Activated naive CD8-positive, alpha-beta T cell treated with anti-CD3 and anti-CD28 coated beads, Interleukin-2, amount 50 U/mL, for 24 hours (primary cell): ENCODE data around the gene SPO11.

ENCODE experiments used
- ATAC-seq: fragments of 150-1000 bp; cut with Tn5 transposase; one replicate; pipeline ENCODE4 v1.10.0; 2021
- DNase-seq: peaks from one replicate; pipeline ENCODE4 v3.0.0; 2021
- H3K27ac Mint-ChIP-seq: one replicate; pipeline ENCODE4 v1.8.0; 2021; ENCODE audit warnings: mild to moderate bottlenecking, mixed read lengths
- H3K27me3 Mint-ChIP-seq: one replicate; pipeline ENCODE4 v1.8.0; 2021; ENCODE audit warnings: mixed read lengths
- H3K36me3 Mint-ChIP-seq: one replicate; pipeline ENCODE4 v1.8.0; 2021; ENCODE audit warnings: low read depth, mixed read lengths
- H3K4me1 Mint-ChIP-seq: one replicate; pipeline ENCODE4 v1.8.0; 2021; ENCODE audit warnings: mixed read lengths
- H3K4me3 Mint-ChIP-seq: one replicate; pipeline ENCODE4 v1.8.0; 2021; ENCODE audit warnings: mild to moderate bottlenecking, moderate library complexity, mixed read lengths
- H3K9me3 Mint-ChIP-seq: one replicate; pipeline ENCODE4 v1.8.0; 2021; ENCODE audit warnings: mixed read lengths

The SPO11 gene

GRCh38 chr20:57317789-57318371, 11.7 kb upstream of the SPO11 start:
- Mint-ChIP-seq H3K4me3 (no peak overlapping the region), H3K27ac (no peak overlapping the region), H3K9me3 (no peaks in the 10 kb centered on the region), H3K4me1 (no peaks in the 10 kb centered on the region), H3K27me3 (peaks cover 20% of the 10 kb centered on the region), H3K36me3 (no peaks in the 10 kb centered on the region)
- DNase-seq (no peak), ATAC-seq (no peak)

GRCh38 chr20:57319584-57319983, 10.0 kb upstream of the SPO11 start:
- no peaks in the 10 kb centered on the region for H3K36me3 Mint-ChIP-seq
- DNase-seq = no peak
- no peak overlapping the region for H3K4me3 Mint-ChIP-seq
- peaks cover 21% of the 10 kb centered on the region for H3K27me3 Mint-ChIP-seq
- H3K9me3 Mint-ChIP-seq = no peaks in the 10 kb centered on the region
- no peaks in the 10 kb centered on the region for H3K4me1 Mint-ChIP-seq
- no peak overlapping the region for H3K27ac Mint-ChIP-seq
- no peak for ATAC-seq

- Mint-ChIP-seq H3K4me3 (no peak overlapping the region), H3K9me3 (no peaks in the 10 kb centered on the region), H3K27ac (no peak overlapping the region), H3K27me3 (peaks cover 23% of the 10 kb centered on the region), H3K36me3 (no peaks in the 10 kb centered on the region), H3K4me1 (no peaks in the 10 kb centered on the region)
- DNase-seq (no peak), ATAC-seq (no peak)
Observed at GRCh38 chr20:57320358-57320757, 9.2 kb upstream of the SPO11 start.

- DNase-seq = no peak
- Mint-ChIP-seq H3K4me1 (no peaks in the 10 kb centered on the region), H3K36me3 (no peaks in the 10 kb centered on the region), H3K9me3 (no peaks in the 10 kb centered on the region), H3K27ac (no peak overlapping the region), H3K27me3 (peaks cover 24% of the 10 kb centered on the region), H3K4me3 (no peak overlapping the region)
- no peak for ATAC-seq
Observed at GRCh38 chr20:57321142-57321541, 8.5 kb upstream of the SPO11 start.

- no peaks in the 10 kb centered on the region for H3K4me1 Mint-ChIP-seq
- H3K27ac Mint-ChIP-seq = no peak overlapping the region
- no peak for ATAC-seq
- H3K27me3 Mint-ChIP-seq = peaks cover 32% of the 10 kb centered on the region
- no peaks in the 10 kb centered on the region for H3K36me3 Mint-ChIP-seq
- H3K4me3 Mint-ChIP-seq = no peak overlapping the region
- DNase-seq = no peak
- H3K9me3 Mint-ChIP-seq = no peaks in the 10 kb centered on the region
Observed at GRCh38 chr20:57322476-57322875, 7.1 kb upstream of the SPO11 start.

GRCh38 chr20:57323034-57323433, 6.6 kb upstream of the SPO11 start:
- H3K4me1 Mint-ChIP-seq = no peaks in the 10 kb centered on the region
- H3K4me3 Mint-ChIP-seq = no peak overlapping the region
- H3K27ac Mint-ChIP-seq = no peak overlapping the region
- ATAC-seq = peak; percentile 57
- no peak for DNase-seq
- H3K9me3 Mint-ChIP-seq = no peaks in the 10 kb centered on the region
- no peaks in the 10 kb centered on the region for H3K36me3 Mint-ChIP-seq
- peaks cover 35% of the 10 kb centered on the region for H3K27me3 Mint-ChIP-seq

- no peaks in the 10 kb centered on the region for H3K9me3 Mint-ChIP-seq
- no peaks in the 10 kb centered on the region for H3K36me3 Mint-ChIP-seq
- ATAC-seq (no peak), DNase-seq (no peak)
- no peak overlapping the region for H3K27ac Mint-ChIP-seq
- no peaks in the 10 kb centered on the region for H3K4me1 Mint-ChIP-seq
- peaks cover 39% of the 10 kb centered on the region for H3K27me3 Mint-ChIP-seq
- no peak overlapping the region for H3K4me3 Mint-ChIP-seq
Observed at GRCh38 chr20:57325632-57326356, 3.8 kb upstream of the SPO11 start.

GRCh38 chr20:57326667-57327455, 2.7 kb upstream of the SPO11 start:
- no peaks in the 10 kb centered on the region for H3K36me3 Mint-ChIP-seq
- ATAC-seq = no peak
- H3K4me1 Mint-ChIP-seq = no peaks in the 10 kb centered on the region
- H3K27me3 Mint-ChIP-seq = peaks cover 38% of the 10 kb centered on the region
- no peaks in the 10 kb centered on the region for H3K9me3 Mint-ChIP-seq
- no peak for DNase-seq
- no peak overlapping the region for H3K27ac Mint-ChIP-seq
- no peak overlapping the region for H3K4me3 Mint-ChIP-seq

- no peak for DNase-seq
- no peaks in the 10 kb centered on the region for H3K9me3 Mint-ChIP-seq
- ATAC-seq = no peak
- no peak overlapping the region for H3K27ac Mint-ChIP-seq
- H3K27me3 Mint-ChIP-seq = peaks cover 31% of the 10 kb centered on the region
- no peak overlapping the region for H3K4me3 Mint-ChIP-seq
- H3K4me1 Mint-ChIP-seq = no peaks in the 10 kb centered on the region
- no peaks in the 10 kb centered on the region for H3K36me3 Mint-ChIP-seq
Observed at GRCh38 chr20:57327820-57328219, 1.8 kb upstream of the SPO11 start.

GRCh38 chr20:57330998-57331397, 1.4 kb downstream of the SPO11 start:
- peaks cover 27% of the 10 kb centered on the region for H3K27me3 Mint-ChIP-seq
- no peak for DNase-seq
- ATAC-seq = no peak
- H3K36me3 Mint-ChIP-seq = no peaks in the 10 kb centered on the region
- H3K4me3 Mint-ChIP-seq = no peak overlapping the region
- H3K27ac Mint-ChIP-seq = no peak overlapping the region
- no peaks in the 10 kb centered on the region for H3K9me3 Mint-ChIP-seq
- H3K4me1 Mint-ChIP-seq = no peaks in the 10 kb centered on the region

GRCh38 chr20:57332105-57333089, 2.8 kb downstream of the SPO11 start:
- H3K4me3 Mint-ChIP-seq = no peak overlapping the region
- H3K36me3 Mint-ChIP-seq = no peaks in the 10 kb centered on the region
- no peak for DNase-seq
- no peak for ATAC-seq
- no peak overlapping the region for H3K27ac Mint-ChIP-seq
- H3K4me1 Mint-ChIP-seq = no peaks in the 10 kb centered on the region
- H3K27me3 Mint-ChIP-seq = peaks cover 26% of the 10 kb centered on the region
- H3K9me3 Mint-ChIP-seq = no peaks in the 10 kb centered on the region

GRCh38 chr20:57335392-57335791, 5.8 kb downstream of the SPO11 start:
- no peak for DNase-seq
- H3K36me3 Mint-ChIP-seq = no peaks in the 10 kb centered on the region
- no peaks in the 10 kb centered on the region for H3K9me3 Mint-ChIP-seq
- H3K27me3 Mint-ChIP-seq = peaks cover 18% of the 10 kb centered on the region
- no peak for ATAC-seq
- H3K4me3 Mint-ChIP-seq = no peak overlapping the region
- no peak overlapping the region for H3K27ac Mint-ChIP-seq
- H3K4me1 Mint-ChIP-seq = no peaks in the 10 kb centered on the region

- ATAC-seq = no peak
- Mint-ChIP-seq H3K27ac (no peak overlapping the region), H3K36me3 (no peaks in the 10 kb centered on the region), H3K4me3 (no peak overlapping the region), H3K4me1 (no peaks in the 10 kb centered on the region), H3K27me3 (peaks cover 16% of the 10 kb centered on the region), H3K9me3 (no peaks in the 10 kb centered on the region)
- no peak for DNase-seq
Observed at GRCh38 chr20:57341663-57342062, 12.1 kb downstream of the SPO11 start.

- ATAC-seq = no peak
- Mint-ChIP-seq H3K9me3 (no peaks in the 10 kb centered on the region), H3K4me1 (no peaks in the 10 kb centered on the region), H3K4me3 (no peak overlapping the region), H3K27me3 (peaks cover 17% of the 10 kb centered on the region), H3K27ac (no peak overlapping the region), H3K36me3 (no peaks in the 10 kb centered on the region)
- no peak for DNase-seq
Observed at GRCh38 chr20:57342829-57343228, 13.2 kb downstream of the SPO11 start.
